ENCODE results near the gene PFDN1. TPM values are rescaled to one million over a fixed set of nuclear protein-coding genes. Genes with fewer than 3 reads are reported as not detected.

The PFDN1 gene
- total and polyA plus RNA-seq, 9 of the 15 experiments (the other 6 are each of a cell fraction or from before 2014, with no cell fraction given) = 45.5 to 215 (median 78.0) TPM

DNA sequence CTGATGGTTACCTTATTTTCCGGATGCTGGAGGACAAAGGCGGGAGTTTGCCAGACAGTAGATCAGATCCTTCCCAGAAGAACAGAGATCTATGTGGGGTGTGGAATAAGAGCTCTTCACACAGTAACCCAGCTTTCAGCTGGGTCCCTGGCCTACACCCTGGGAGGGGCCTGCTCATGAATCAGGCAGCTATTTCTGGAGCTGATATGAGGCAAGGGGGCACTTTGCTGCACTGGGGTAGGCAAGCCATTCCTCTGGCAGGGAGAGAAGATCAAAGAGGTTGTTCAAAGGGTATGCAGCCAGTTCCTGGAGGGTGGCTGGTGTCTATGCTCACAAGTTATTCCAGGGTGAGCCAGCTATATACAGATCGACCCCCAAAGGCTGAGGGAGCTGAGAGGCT, 79.3 kb downstream of the PFDN1 start:
- Histone ChIP-seq H3K27me3 (ENCODE audit: control insufficient read depth in 2 of 2, insufficient read depth in 2 of 2, low read length in 2 of 2) (no peaks in the 10 kb centered on the region), H3K9me1 (ENCODE audit: control insufficient read depth, insufficient read depth, low read length) (peaks cover 4% of the 10 kb centered on the region), H3K9ac (ENCODE audit: insufficient read depth in 1 of 2, low read depth in 2 of 2, low read length in 2 of 2) (peak overlapping the region; percentile 6 to 22; a peak in 2 of 4 replicates), H3K9me3 (replicated peaks; ENCODE audit: control insufficient read depth, insufficient read depth, low read depth, low read length) (no peaks in the 10 kb centered on the region), H3K36me3 (ENCODE audit: control insufficient read depth, insufficient read depth, low read length) (peaks cover 15% of the 10 kb centered on the region), H3K79me2 (ENCODE audit: control insufficient read depth, insufficient read depth, low read length) (peaks cover 68% of the 10 kb centered on the region), H3K4me1 (replicated peaks in 1 of 2; ENCODE audit: control insufficient read depth in 2 of 2, insufficient read depth in 2 of 2, low read length in 2 of 2) (peaks cover 24 to 60% of the 10 kb centered on the region in 2 experiments), H2AFZ (ENCODE audit: low read depth, low read length) (no peak overlapping the region), H3K4me3 (no peak overlapping the region), H3K4me2 (ENCODE audit: insufficient read depth, low read length) (peak overlapping the region; percentile 33; the same call in 1 of the 2 replicates), H3K27ac (ENCODE audit: extremely low read depth, low read depth, low read length) (peak overlapping the region; percentile 44; the same call in 2 of the 3 replicates), H4K20me1 (replicated peaks; ENCODE audit: control insufficient read depth, insufficient read depth, low read length) (0 out of 2 replicates have a peak, but pooled peaks cover 3% of the 10 kb centered on the region)
- peak in 2 of 4 experiments; percentile 41 to 59 for DNase-seq (ENCODE audit: extremely low read depth in 1 of 4, low spot score in 3 of 4)
- WGBS (ENCODE audit: insufficient coverage, low coverage, missing lambda C conversion rate) = 43% methylated on average over 3 of the region's 3 CpGs
- no peak for TF ChIP-seq POLR2AphosphoS2 (IDR thresholded peaks at IDR 0.05; ENCODE audit: low read length)
- TF ChIP-seq, protein P1, sequence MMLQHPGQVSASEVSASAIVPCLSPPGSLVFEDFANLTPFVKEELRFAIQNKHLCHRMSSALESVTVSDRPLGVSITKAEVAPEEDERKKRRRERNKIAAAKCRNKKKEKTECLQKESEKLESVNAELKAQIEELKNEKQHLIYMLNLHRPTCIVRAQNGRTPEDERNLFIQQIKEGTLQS (IDR thresholded peaks at IDR 0.05) = 0 out of 2 replicates have a peak, but pooled peaks have one; percentile 11
- TF ChIP-seq, protein P1 (CRISPR knock-in tag; conservative IDR thresholded peaks at IDR 0.05) = no peak
- TF ChIP-seq, protein P2, sequence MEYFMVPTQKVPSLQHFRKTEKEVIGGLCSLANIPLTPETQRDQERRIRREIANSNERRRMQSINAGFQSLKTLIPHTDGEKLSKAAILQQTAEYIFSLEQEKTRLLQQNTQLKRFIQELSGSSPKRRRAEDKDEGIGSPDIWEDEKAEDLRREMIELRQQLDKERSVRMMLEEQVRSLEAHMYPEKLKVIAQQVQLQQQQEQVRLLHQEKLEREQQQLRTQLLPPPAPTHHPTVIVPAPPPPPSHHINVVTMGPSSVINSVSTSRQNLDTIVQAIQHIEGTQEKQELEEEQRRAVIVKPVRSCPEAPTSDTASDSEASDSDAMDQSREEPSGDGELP (CRISPR knock-in tag; IDR thresholded peaks at IDR 0.05; ENCODE audit: borderline replicate concordance) = 0 out of 2 replicates have a peak, but pooled peaks have one; percentile 20
- peak; percentile 84 for TF ChIP-seq MEF2A (IDR thresholded peaks at IDR 0.05; ENCODE audit: control insufficient read depth, low read depth, low read length)
- intact Hi-C loops (cut with micrococcal nuclease) = no loop called here
- ChIA-PET POLR2A (interaction anchor here (0.8 to 2.0 kb wide), 6 partner anchors 7 to 135 kb away, joined by 3 to 7 read pairs (median 4); no protein-coding TSS in a partner anchor), CTCF (ENCODE audit: low intra/inter-chr PET ratio) (no interaction called here)
- ATAC-seq = peak; percentile 45
- no TSS peak for BruUV-seq (replicated peaks)
- in situ Hi-C loops (cut with MboI) = no loop called here
- FAIRE-seq = no peak

All from K562 (cell line).